ENCODE data around the gene PRDM4.

PRDM4 gene

GRCh38 chr12:107684029-107684795 lies 76.7 kb downstream of the PRDM4 start:
- no peak for DNase-seq

Data from activated gamma-delta T cell treated with Interleukin-2 at 50 U/mL for 16 hours (primary cell).